ENCODE results near the gene TBCCD1. TPM values are rescaled to one million over a fixed set of nuclear protein-coding genes. Genes with fewer than 3 reads are reported as not detected.

The TBCCD1 gene
- total RNA-seq, 1 experiment from 2014 or later, result 14.5 TPM

GRCh38 chr3:186497608-186498007 lies 69.5 kb downstream of the TBCCD1 start:
- Histone ChIP-seq H3K4me3 (ENCODE audit: low read depth in 2 of 2, low read length in 2 of 2) (no peak overlapping the region), H3K36me3 (ENCODE audit: control insufficient read depth, insufficient read depth, low read length) (no peaks in the 10 kb centered on the region), H3K4me1 (ENCODE audit: control insufficient read depth, insufficient read depth, low read length) (no peaks in the 10 kb centered on the region), H3K27me3 (ENCODE audit: control insufficient read depth, insufficient read depth, low read length) (peaks cover 10% of the 10 kb centered on the region), H3K27ac (ENCODE audit: low read length) (no peak overlapping the region), H3K9me3 (ENCODE audit: control insufficient read depth, insufficient read depth, low read depth, low read length) (no peaks in the 10 kb centered on the region)
- ChIA-PET POLR2A (no interaction called here), CTCF (no interaction called here)
- DNase-seq (ENCODE audit: low read depth, low spot score) (no peak), ATAC-seq (0 out of 2 replicates have a peak, but pooled peaks have one; percentile 12)
- intact Hi-C loops (cut with micrococcal nuclease; ENCODE audit: unreplicated experiment) (no loop called here), in situ Hi-C loops (cut with HindIII; ENCODE audit: low pct_unique_long_range_greater_than_20kb, low sequenced_read_pairs) (no loop called here)
- BruUV-seq (replicated peaks), result no TSS peak
- TF ChIP-seq TCF7L2 (IDR thresholded peaks at IDR 0.05; ENCODE audit: low read depth, low read length) (no peak), SIN3A (IDR thresholded peaks at IDR 0.05; ENCODE audit: borderline replicate concordance, insufficient read depth, low read depth, low read length) (no peak), POLR2AphosphoS5 (IDR thresholded peaks at IDR 0.05; ENCODE audit: low read depth, low read length) (no peak), CTCF (IDR thresholded peaks at IDR 0.05) (no peak)
- TF ChIP-seq, protein P1, sequence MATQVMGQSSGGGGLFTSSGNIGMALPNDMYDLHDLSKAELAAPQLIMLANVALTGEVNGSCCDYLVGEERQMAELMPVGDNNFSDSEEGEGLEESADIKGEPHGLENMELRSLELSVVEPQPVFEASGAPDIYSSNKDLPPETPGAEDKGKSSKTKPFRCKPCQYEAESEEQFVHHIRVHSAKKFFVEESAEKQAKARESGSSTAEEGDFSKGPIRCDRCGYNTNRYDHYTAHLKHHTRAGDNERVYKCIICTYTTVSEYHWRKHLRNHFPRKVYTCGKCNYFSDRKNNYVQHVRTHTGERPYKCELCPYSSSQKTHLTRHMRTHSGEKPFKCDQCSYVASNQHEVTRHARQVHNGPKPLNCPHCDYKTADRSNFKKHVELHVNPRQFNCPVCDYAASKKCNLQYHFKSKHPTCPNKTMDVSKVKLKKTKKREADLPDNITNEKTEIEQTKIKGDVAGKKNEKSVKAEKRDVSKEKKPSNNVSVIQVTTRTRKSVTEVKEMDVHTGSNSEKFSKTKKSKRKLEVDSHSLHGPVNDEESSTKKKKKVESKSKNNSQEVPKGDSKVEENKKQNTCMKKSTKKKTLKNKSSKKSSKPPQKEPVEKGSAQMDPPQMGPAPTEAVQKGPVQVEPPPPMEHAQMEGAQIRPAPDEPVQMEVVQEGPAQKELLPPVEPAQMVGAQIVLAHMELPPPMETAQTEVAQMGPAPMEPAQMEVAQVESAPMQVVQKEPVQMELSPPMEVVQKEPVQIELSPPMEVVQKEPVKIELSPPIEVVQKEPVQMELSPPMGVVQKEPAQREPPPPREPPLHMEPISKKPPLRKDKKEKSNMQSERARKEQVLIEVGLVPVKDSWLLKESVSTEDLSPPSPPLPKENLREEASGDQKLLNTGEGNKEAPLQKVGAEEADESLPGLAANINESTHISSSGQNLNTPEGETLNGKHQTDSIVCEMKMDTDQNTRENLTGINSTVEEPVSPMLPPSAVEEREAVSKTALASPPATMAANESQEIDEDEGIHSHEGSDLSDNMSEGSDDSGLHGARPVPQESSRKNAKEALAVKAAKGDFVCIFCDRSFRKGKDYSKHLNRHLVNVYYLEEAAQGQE (IDR thresholded peaks at IDR 0.05; ENCODE audit: insufficient read depth in 1 of 2, low read depth in 2 of 2, low read length in 1 of 2), result no peak

GRCh38 chr3:186496635-186497034 lies 70.5 kb downstream of the TBCCD1 start:
- Histone ChIP-seq H3K27ac (ENCODE audit: low read length) (no peak overlapping the region), H3K4me3 (ENCODE audit: low read depth in 2 of 2, low read length in 2 of 2) (no peak overlapping the region), H3K27me3 (ENCODE audit: control insufficient read depth, insufficient read depth, low read length) (peaks cover 10% of the 10 kb centered on the region), H3K4me1 (ENCODE audit: control insufficient read depth, insufficient read depth, low read length) (no peaks in the 10 kb centered on the region), H3K9me3 (ENCODE audit: control insufficient read depth, insufficient read depth, low read depth, low read length) (no peaks in the 10 kb centered on the region), H3K36me3 (ENCODE audit: control insufficient read depth, insufficient read depth, low read length) (no peaks in the 10 kb centered on the region)
- in situ Hi-C loops (cut with HindIII; ENCODE audit: low pct_unique_long_range_greater_than_20kb, low sequenced_read_pairs) (no loop called here), intact Hi-C loops (cut with micrococcal nuclease; ENCODE audit: unreplicated experiment) (no loop called here)
- no peak for TF ChIP-seq SIN3A (IDR thresholded peaks at IDR 0.05; ENCODE audit: borderline replicate concordance, insufficient read depth, low read depth, low read length)
- DNase-seq (ENCODE audit: low read depth, low spot score), result no peak
- CTCF ChIA-PET, result no interaction called here
- BruUV-seq (replicated peaks), result no TSS peak
- no peak for ATAC-seq
- POLR2A ChIA-PET, result no interaction called here

Other genes with a start within 250 kb of the TBCCD1 start
- gene DGKG, start 205.1 kb downstream of the TBCCD1 start, total RNA-seq (2021; ENCODE audit: unreplicated experiment), result 0.46 TPM
- 2.8 TPM for gene CRYGS, start 23.0 kb downstream of the TBCCD1 start, total RNA-seq (2021; ENCODE audit: unreplicated experiment)
- gene DNAJB11, start 3.4 kb upstream of the TBCCD1 start, total RNA-seq (2021; ENCODE audit: unreplicated experiment), result 87.9 TPM
- gene AHSG, start 45.7 kb upstream of the TBCCD1 start, total RNA-seq (2021; ENCODE audit: unreplicated experiment), result 0.85 TPM
- gene FETUB, start 73.1 kb upstream of the TBCCD1 start, total RNA-seq (2021; ENCODE audit: unreplicated experiment), result not detected
- not detected for gene HRG, start 98.7 kb upstream of the TBCCD1 start, total RNA-seq (2021; ENCODE audit: unreplicated experiment)
- 0.23 TPM for gene KNG1, start 150.0 kb upstream of the TBCCD1 start, total RNA-seq (2021; ENCODE audit: unreplicated experiment)
- gene EIF4A2, start 216.2 kb upstream of the TBCCD1 start, total RNA-seq (2021; ENCODE audit: unreplicated experiment), result 219 TPM
- gene RFC4, start 239.1 kb upstream of the TBCCD1 start, total RNA-seq (2021; ENCODE audit: unreplicated experiment), result 70.7 TPM

Measured in Panc1 (cell line).